GM23338 (cell line): ENCODE measurements around the gene HIVEP2. TPM values are rescaled to one million over a fixed set of nuclear protein-coding genes. Genes with fewer than 3 reads are reported as not detected.

Experiments
- ATAC-seq: fragments of 200-7000 bp; cut with Tn5 transposase; 3 replicates; pipeline ENCODE4 v1.9.1; 2020
- DNase-seq: peaks from one replicate; pipeline ENCODE4 v3.0.0-alpha.2; 2015; ENCODE audit warnings: low spot score
- H2AFZ ChIP-seq: fragments of 200-600 bp; sonication (generic); 2 replicates; pipeline ENCODE4 v1.8.0; 2016; ENCODE audit warnings: antibody characterized with exemption, mild to moderate bottlenecking, moderate library complexity
- H3F3A ChIP-seq: fragments of 200-600 bp; sonication (generic); replicated peaks from 2 replicates; pipeline ENCODE4 v1.8.0; 2017; ENCODE audit warnings: antibody characterized with exemption, mixed run types, low read depth
- H3K27ac ChIP-seq: fragments of 200-600 bp; sonication (generic); 2 replicates; pipeline ENCODE4 v1.6.1; 2016; ENCODE audit warnings: low read depth
- H3K27me3 ChIP-seq: fragments of 200-600 bp; sonication (generic); 2 replicates; pipeline ENCODE4 v1.8.0; 2016; ENCODE audit warnings: mild to moderate bottlenecking, mixed run types, moderate library complexity; ENCODE audit not compliant: insufficient read depth
- H3K36me3 ChIP-seq: fragments of 200-600 bp; sonication (generic); 2 replicates; pipeline ENCODE4 v1.8.0; 2016; ENCODE audit warnings: mild to moderate bottlenecking; ENCODE audit not compliant: insufficient read depth
- H3K4me1 ChIP-seq: fragments of 200-600 bp; sonication (generic); 2 replicates; pipeline ENCODE4 v1.8.0; 2016; ENCODE audit warnings: mild to moderate bottlenecking, moderate library complexity; ENCODE audit not compliant: insufficient read depth
- H3K4me2 ChIP-seq: fragments of 200-600 bp; sonication (generic); 2 replicates; pipeline ENCODE4 v1.7.1; 2017; ENCODE audit warnings: mixed run types
- H3K4me3 ChIP-seq: fragments of 200-600 bp; sonication (generic); 2 replicates; pipeline ENCODE4 v1.6.1; 2016; ENCODE audit warnings: mixed run types
- H3K79me2 ChIP-seq: fragments of 200-600 bp; sonication (generic); replicated peaks from 2 replicates; pipeline ENCODE4 v1.8.0; 2017; ENCODE audit warnings: mild to moderate bottlenecking; ENCODE audit not compliant: insufficient read depth
- H3K9me2 ChIP-seq: fragments of 200-600 bp; sonication (generic); 2 replicates; pipeline ENCODE4 v1.8.0; 2017; ENCODE audit not compliant: insufficient read depth
- H4K20me1 ChIP-seq: fragments of 200-600 bp; sonication (generic); replicated peaks from 2 replicates; pipeline ENCODE4 v1.8.0; 2017; ENCODE audit warnings: mild to moderate bottlenecking; ENCODE audit not compliant: insufficient read depth
- H3K27ac Mint-ChIP-seq: 2 replicates; pipeline ENCODE4 v1.8.0; 2020; ENCODE audit warnings: inconsistent platforms, mild to moderate bottlenecking, moderate library complexity, mixed read lengths
- H3K27me3 Mint-ChIP-seq: 3 replicates; pipeline ENCODE4 v1.8.0; 2022; ENCODE audit warnings: low read depth, mild to moderate bottlenecking, moderate library complexity, mixed read lengths, inconsistent platforms; ENCODE audit not compliant: insufficient read depth, poor library complexity
- H3K36me3 Mint-ChIP-seq: 3 replicates; pipeline ENCODE4 v1.8.0; 2021; ENCODE audit warnings: low read depth, mild to moderate bottlenecking, inconsistent platforms, moderate library complexity, mixed read lengths
- H3K4me1 Mint-ChIP-seq: 3 replicates; pipeline ENCODE4 v1.8.0; 2020; ENCODE audit warnings: mild to moderate bottlenecking, inconsistent platforms, mixed read lengths
- H3K4me3 Mint-ChIP-seq: 3 replicates; pipeline ENCODE4 v1.8.0; 2021; ENCODE audit warnings: moderate library complexity, mild to moderate bottlenecking, inconsistent platforms, mixed read lengths
- H3K9me3 Mint-ChIP-seq: 3 replicates; pipeline ENCODE4 v1.8.0; 2020; ENCODE audit warnings: moderate library complexity, mild to moderate bottlenecking, inconsistent platforms, mixed read lengths
- EZH2 ChIP-seq: fragments of 200-600 bp; sonication (generic); IDR thresholded peaks from one replicate; pipeline ENCODE4 v1.8.0; 2017; ENCODE audit warnings: antibody characterized with exemption, mild to moderate bottlenecking, low read depth; ENCODE audit not compliant: unreplicated experiment
- EZH2phosphoT487 ChIP-seq: fragments of 200-600 bp; sonication (generic); IDR thresholded peaks from one replicate; pipeline ENCODE4 v1.8.1; 2018; ENCODE audit warnings: antibody characterized with exemption; ENCODE audit not compliant: unreplicated experiment
- JUNB ChIP-seq: IDR thresholded peaks from one replicate; pipeline ENCODE4 v1.6.1; 2016; ENCODE audit warnings: antibody characterized with exemption; ENCODE audit not compliant: unreplicated experiment
- NANOG ChIP-seq: IDR thresholded peaks from 2 replicates; pipeline ENCODE4 v1.6.1; 2016; ENCODE audit warnings: antibody characterized with exemption, borderline replicate concordance
- POLR2AphosphoS5 ChIP-seq: IDR thresholded peaks from 2 replicates; pipeline ENCODE4 v1.6.1; 2016; ENCODE audit warnings: antibody characterized with exemption, low read depth
- STAT1 ChIP-seq: IDR thresholded peaks from one replicate; pipeline ENCODE4 v1.6.1; 2016; ENCODE audit warnings: antibody characterized with exemption; ENCODE audit not compliant: unreplicated experiment
- ZNF331 ChIP-seq: fragments of 250-450 bp; sonication (Bioruptor Pico); IDR thresholded peaks from 2 replicates; pipeline ENCODE4 v1.5.0; 2020; ENCODE audit warnings: low read depth, mild to moderate bottlenecking, moderate library complexity
- polyA plus RNA-seq: library from polyadenylated mRNA; unstranded; fragments of >200 nt; fragmentation: Nextera tagmentation; extraction: Ambion mirVana; gene quantifications from 2 replicates; pipeline ENCODE4 v1.2.1, GENCODE V29; 2016
- total RNA-seq: library from RNA; depleted of rRNA; stranded (reverse); fragments of >200 nt; shearing (Covaris generic); gene quantifications from 2 replicates; pipeline ENCODE4 v1.2.3, GENCODE V29; 2014
- TF ChIP-seq, protein P1 (sequence below): IDR thresholded peaks from one replicate; pipeline ENCODE4 v1.6.1; 2018; ENCODE audit warnings: antibody characterized with exemption; ENCODE audit not compliant: unreplicated experiment
- TF ChIP-seq, protein P2 (sequence below): IDR thresholded peaks from 2 replicates; pipeline ENCODE4 v1.6.1; 2016; ENCODE audit warnings: antibody characterized with exemption
- TF ChIP-seq, protein P3 (sequence below), 2 experiments: fragments of 200-600 bp in 1 of 2; sonication (generic) in 1 of 2; conservative IDR thresholded peaks; 2 replicates each; pipeline versions ENCODE4 v1.5.1 to v1.6.1; 2016 to 2017; ENCODE audit warnings: antibody characterized with exemption in 2 of 2, low read depth in 2 of 2, mild to moderate bottlenecking in 2 of 2, moderate library complexity in 1 of 2

Gene HIVEP2
- total and polyA plus RNA-seq, 2 experiments from 2014 or later: 1.5 to 7.4 TPM

DNA sequence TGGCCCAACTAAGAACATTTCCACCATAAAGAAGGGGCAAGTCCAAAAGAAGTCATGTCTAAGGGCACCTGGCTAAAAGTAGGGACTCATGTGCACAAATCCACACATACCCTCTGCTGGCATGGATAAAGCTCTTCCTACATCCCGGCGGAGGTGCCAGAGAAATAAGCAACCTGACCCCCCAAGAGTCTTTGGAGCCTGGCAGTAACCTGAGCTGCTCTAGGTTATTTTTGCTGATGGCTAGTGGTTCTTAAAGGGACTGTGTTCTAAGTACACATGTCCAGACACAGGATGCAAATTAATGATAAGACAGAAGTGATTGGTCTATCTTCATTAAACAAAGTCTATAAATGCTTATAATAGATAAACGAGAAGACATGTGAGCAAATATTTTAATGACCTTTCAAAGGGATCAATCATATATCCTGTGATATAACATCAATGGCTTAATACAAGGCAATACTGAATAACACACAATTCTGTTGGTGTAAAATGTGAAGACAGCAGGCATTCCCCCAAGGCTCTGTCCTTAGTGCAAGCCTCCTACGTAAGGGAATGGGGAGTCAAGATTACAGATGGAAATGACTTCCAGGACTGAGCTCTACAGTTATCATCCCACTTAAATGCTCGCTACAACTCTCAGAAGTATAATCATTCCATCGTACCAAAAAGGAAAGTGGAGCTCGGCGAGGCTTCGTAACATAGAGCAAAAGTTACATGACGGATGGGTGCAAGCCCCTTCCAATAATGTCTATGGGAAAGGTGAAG is 52.5 kb downstream of the HIVEP2 start:
- DNase-seq: no peak
- Histone ChIP-seq H3K27me3 (no peaks in the 10 kb centered on the region), H3K4me3 (no peak overlapping the region), H3K27ac (no peak overlapping the region), H3F3A (no peaks in the 10 kb centered on the region), H2AFZ (no peak overlapping the region), H3K9me2 (no peaks in the 10 kb centered on the region), H4K20me1 (no peaks in the 10 kb centered on the region), H3K4me2 (no peak overlapping the region), H3K79me2 (no peaks in the 10 kb centered on the region; the same call in 1 of the 2 replicates), H3K36me3 (no peaks in the 10 kb centered on the region), H3K4me1 (no peaks in the 10 kb centered on the region)
- H3K4me1 Mint-ChIP-seq: peaks cover 12% of the 10 kb centered on the region
- H3K36me3 Mint-ChIP-seq: no peaks in the 10 kb centered on the region
- no peak overlapping the region for H3K27ac Mint-ChIP-seq
- H3K27me3 Mint-ChIP-seq: no peaks in the 10 kb centered on the region
- ATAC-seq: no peak
- TF ChIP-seq EZH2phosphoT487 (no peak), STAT1 (no peak), POLR2AphosphoS5 (no peak), ZNF331 (CRISPR knock-in tag) (no peak), NANOG (no peak), EZH2 (no peak), JUNB (no peak)
- TF ChIP-seq, protein P1, sequence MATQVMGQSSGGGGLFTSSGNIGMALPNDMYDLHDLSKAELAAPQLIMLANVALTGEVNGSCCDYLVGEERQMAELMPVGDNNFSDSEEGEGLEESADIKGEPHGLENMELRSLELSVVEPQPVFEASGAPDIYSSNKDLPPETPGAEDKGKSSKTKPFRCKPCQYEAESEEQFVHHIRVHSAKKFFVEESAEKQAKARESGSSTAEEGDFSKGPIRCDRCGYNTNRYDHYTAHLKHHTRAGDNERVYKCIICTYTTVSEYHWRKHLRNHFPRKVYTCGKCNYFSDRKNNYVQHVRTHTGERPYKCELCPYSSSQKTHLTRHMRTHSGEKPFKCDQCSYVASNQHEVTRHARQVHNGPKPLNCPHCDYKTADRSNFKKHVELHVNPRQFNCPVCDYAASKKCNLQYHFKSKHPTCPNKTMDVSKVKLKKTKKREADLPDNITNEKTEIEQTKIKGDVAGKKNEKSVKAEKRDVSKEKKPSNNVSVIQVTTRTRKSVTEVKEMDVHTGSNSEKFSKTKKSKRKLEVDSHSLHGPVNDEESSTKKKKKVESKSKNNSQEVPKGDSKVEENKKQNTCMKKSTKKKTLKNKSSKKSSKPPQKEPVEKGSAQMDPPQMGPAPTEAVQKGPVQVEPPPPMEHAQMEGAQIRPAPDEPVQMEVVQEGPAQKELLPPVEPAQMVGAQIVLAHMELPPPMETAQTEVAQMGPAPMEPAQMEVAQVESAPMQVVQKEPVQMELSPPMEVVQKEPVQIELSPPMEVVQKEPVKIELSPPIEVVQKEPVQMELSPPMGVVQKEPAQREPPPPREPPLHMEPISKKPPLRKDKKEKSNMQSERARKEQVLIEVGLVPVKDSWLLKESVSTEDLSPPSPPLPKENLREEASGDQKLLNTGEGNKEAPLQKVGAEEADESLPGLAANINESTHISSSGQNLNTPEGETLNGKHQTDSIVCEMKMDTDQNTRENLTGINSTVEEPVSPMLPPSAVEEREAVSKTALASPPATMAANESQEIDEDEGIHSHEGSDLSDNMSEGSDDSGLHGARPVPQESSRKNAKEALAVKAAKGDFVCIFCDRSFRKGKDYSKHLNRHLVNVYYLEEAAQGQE: no peak
- TF ChIP-seq, protein P2, sequence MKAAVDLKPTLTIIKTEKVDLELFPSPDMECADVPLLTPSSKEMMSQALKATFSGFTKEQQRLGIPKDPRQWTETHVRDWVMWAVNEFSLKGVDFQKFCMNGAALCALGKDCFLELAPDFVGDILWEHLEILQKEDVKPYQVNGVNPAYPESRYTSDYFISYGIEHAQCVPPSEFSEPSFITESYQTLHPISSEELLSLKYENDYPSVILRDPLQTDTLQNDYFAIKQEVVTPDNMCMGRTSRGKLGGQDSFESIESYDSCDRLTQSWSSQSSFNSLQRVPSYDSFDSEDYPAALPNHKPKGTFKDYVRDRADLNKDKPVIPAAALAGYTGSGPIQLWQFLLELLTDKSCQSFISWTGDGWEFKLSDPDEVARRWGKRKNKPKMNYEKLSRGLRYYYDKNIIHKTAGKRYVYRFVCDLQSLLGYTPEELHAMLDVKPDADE: no peak
- TF ChIP-seq, protein P3, sequence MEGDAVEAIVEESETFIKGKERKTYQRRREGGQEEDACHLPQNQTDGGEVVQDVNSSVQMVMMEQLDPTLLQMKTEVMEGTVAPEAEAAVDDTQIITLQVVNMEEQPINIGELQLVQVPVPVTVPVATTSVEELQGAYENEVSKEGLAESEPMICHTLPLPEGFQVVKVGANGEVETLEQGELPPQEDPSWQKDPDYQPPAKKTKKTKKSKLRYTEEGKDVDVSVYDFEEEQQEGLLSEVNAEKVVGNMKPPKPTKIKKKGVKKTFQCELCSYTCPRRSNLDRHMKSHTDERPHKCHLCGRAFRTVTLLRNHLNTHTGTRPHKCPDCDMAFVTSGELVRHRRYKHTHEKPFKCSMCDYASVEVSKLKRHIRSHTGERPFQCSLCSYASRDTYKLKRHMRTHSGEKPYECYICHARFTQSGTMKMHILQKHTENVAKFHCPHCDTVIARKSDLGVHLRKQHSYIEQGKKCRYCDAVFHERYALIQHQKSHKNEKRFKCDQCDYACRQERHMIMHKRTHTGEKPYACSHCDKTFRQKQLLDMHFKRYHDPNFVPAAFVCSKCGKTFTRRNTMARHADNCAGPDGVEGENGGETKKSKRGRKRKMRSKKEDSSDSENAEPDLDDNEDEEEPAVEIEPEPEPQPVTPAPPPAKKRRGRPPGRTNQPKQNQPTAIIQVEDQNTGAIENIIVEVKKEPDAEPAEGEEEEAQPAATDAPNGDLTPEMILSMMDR (conservative IDR thresholded peaks at IDR 0.05; ENCODE audit: low read depth in 2 of 2): no peak
- no peak overlapping the region for H3K4me3 Mint-ChIP-seq
- no peaks in the 10 kb centered on the region for H3K9me3 Mint-ChIP-seq
